Measurements from ENCODE around the gene H6PD. TPM values are rescaled to one million over a fixed set of nuclear protein-coding genes. Genes with fewer than 3 reads are reported as not detected.

Gene H6PD
- total and polyA plus RNA-seq, 9 of the 15 experiments (the other 6 are each of a cell fraction or from before 2014, with no cell fraction given): 0.04 to 2.5 (median 0.95) TPM

GRCh38 chr1:9234223-9235095 lies at the start of gene H6PD (continued):
- TF ChIP-seq PHB (CRISPR knock-in tag; IDR thresholded peaks at IDR 0.05) (0 out of 2 replicates have a peak, but pooled peaks have one; percentile 83), ZNF609 (CRISPR knock-in tag; IDR thresholded peaks at IDR 0.05; ENCODE audit: borderline replicate concordance) (peak; percentile 57; the same call in 1 of the 2 replicates), ZNF274 (IDR thresholded peaks at IDR 0.05; ENCODE audit: borderline replicate concordance, low read depth, low read length) (no peak), ZBTB43 (CRISPR knock-in tag; IDR thresholded peaks at IDR 0.05) (peak; percentile 79; the same call in 1 of the 2 replicates), ZNF3 (CRISPR knock-in tag; IDR thresholded peaks at IDR 0.05) (peak; percentile 68; the same call in 1 of the 2 replicates), ZC3H4 (CRISPR knock-in tag; IDR thresholded peaks at IDR 0.05; ENCODE audit: borderline replicate concordance) (no peak), PHF21A (IDR thresholded peaks at IDR 0.05; ENCODE audit: borderline replicate concordance, low read depth) (peak; percentile 73; the same call in 1 of the 2 replicates), SIN3A (IDR thresholded peaks at IDR 0.05; ENCODE audit: borderline replicate concordance in 2 of 2, control insufficient read depth in 1 of 2, low read depth in 2 of 2, low read length in 2 of 2) (peak; percentile 19 to 26; a peak in 1 of 4 replicates), JUN (IDR thresholded peaks at IDR 0.05; ENCODE audit: borderline replicate concordance, low read depth, low read length) (no peak), JUN (CRISPR knock-in tag; IDR thresholded peaks at IDR 0.05; ENCODE audit: borderline replicate concordance) (peak; percentile 62; the same call in 1 of the 2 replicates), PRDM10 (IDR thresholded peaks at IDR 0.05; ENCODE audit: partially characterized antibody) (peak; percentile 58), NBN (IDR thresholded peaks at IDR 0.05; ENCODE audit: low read depth) (peak; percentile 82; the same call in 1 of the 2 replicates), CXXC5 (CRISPR knock-in tag; IDR thresholded peaks at IDR 0.05) (peak; percentile 95), ARID1B (IDR thresholded peaks at IDR 0.05) (peak; percentile 54)
